DOHH2 (cell line): Measurements from ENCODE around the gene GIMAP8.

Experiments used
- CTCF ChIP-seq: fragments of 200-600 bp; sonication (generic); IDR thresholded peaks from one replicate; pipeline ENCODE4 v1.5.1; 2014; ENCODE audit warnings: antibody characterized with exemption, mild to moderate bottlenecking, low read depth, low read length; ENCODE audit not compliant: poor library complexity, severe bottlenecking
- EZH2phosphoT487 ChIP-seq: fragments of 200-600 bp; sonication (generic); IDR thresholded peaks from 2 replicates; pipeline ENCODE4 v1.6.1; 2017; ENCODE audit warnings: borderline replicate concordance, mild to moderate bottlenecking, antibody characterized with exemption, low read length, moderate library complexity, mixed read lengths

- TF ChIP-seq CTCF (no peak), EZH2phosphoT487 (no peak)
Measured at GRCh38 chr7:150435390-150436073, 14.9 kb upstream of the GIMAP8 start.
